ENCODE results near the gene FNDC3B.

The FNDC3B gene

DNA sequence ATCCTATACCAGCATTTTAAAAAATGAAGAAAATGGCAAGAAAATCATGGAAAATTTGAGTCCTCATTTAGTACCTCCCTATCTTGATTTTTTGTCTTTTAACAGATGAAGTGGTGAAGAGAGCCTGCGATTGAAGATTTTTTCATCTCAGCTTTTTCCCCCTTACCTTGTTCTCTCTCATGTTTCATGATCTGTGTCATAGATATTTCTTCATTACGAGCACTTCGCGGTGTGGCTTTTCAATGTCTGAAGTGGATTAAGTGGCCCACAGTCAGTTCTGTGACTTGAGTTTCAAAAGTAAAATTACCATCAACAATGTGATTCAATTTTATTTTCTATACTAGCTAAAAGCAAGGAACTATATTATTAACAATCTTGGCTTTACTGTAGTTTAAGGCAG lies 147.2 kb downstream of the FNDC3B start:
- no peak for DNase-seq (ENCODE audit: low read depth in 1 of 2, low spot score in 1 of 2)

DNA sequence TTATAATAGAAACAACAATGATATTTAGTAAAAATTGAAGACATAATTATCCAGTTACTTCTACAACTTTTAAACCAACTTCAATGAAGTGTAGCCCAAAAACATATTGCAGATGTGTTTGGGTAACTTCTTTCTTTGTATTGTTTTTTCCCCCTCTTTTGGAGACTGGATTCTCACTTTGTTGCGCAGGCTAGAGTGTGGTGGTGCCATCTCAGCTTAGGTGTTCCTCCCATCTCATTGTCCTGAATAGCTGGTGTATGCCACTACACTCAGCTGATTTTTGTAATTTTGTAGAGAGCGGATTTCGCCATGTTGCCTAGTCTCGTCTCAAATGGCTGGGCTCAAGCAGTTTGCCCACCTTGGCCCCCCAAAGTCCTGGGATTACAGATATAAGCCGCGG lies 148.1 kb downstream of the FNDC3B start:
- no peak for DNase-seq (ENCODE audit: low read depth in 1 of 2, low spot score in 1 of 2)

DNA sequence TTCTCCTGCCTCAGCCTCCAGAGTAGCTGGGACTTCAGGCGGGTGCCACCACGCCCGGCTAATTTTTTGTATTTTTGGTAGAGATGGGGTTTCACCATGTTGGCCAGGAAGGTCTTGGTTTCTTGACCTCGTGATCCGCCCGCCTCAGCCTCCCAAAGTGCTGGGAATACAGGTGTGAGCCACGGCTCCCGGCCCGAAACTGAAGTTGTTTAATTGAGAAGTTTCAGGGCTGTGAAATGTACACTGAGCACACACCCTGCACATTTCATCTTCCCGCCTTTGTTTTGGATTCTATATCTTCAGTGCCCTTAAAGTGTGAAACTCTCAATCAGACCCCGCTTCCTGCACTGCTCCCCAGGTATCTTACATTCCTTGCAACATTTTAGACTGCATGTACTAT lies 149.1 kb downstream of the FNDC3B start:
- no peak for DNase-seq (ENCODE audit: low read depth in 1 of 2, low spot score in 1 of 2)

DNA sequence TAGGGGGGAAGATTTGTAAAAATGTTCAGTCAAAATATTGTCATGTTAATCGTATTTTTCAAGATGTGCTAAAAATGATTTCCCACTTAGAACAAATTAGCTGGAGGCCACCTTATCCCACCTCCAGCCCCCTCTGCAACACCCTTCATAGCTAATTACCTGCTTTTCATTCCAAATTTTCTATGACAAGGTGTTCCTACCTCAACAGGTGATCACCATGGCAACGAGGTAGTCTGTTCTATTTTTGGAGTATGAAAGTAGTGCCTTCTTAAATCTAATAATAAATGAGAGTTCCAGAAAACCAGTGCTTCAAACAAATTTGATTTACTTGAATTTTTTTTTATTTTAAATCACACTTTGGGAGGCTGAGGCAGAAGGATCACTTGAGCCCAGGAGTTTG lies 149.8 kb downstream of the FNDC3B start:
- DNase-seq (ENCODE audit: low read depth in 1 of 2, low spot score in 1 of 2) = no peak

DNA sequence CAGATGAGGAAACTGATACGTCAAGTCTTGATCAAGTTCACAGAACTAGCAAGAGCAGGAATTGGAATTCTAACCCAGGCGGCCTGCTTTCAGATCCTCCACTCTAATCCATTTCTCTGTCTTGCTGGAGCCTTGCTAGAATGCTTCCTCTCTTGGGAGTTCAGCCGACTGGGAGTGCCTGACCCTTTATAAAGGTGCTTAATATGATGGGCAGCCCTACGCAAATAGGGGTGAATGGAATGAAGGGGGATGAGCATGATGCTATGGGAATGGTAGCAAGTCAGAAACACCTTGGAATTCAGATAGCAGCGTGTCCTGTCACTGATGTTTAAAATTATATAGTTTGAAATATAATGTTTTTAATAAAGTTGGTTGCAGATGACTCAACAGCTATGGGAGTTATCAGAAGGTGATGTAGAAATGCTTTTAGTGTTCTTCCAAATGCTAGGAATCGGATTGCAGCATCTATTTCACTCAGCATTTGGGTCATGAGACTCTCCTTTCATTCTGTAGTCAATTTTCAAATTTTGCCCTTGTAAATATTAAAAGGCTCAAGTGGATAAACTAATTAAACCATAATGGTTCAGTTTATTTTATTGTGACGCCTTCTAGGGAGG lies 150.7 kb downstream of the FNDC3B start:
- no peak for DNase-seq (ENCODE audit: low read depth in 1 of 2, low spot score in 1 of 2)

DNA sequence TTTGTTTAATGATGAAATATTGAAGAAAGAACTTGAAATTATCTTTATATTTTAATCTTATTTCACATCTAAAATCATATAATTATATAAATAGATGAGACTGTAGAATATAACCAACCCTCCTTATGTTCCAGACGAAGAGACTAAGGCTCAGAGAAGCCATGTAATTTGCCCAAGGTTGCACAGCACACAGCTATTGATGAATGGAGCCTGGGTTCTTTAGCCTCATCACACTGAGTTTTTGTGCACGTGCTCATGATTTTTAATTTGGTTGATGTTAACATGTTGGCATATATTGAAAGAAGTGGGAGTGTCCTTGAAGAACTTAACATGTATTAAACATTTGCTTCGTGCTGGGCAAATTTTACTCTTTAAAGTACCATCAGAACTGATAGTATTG lies 151.6 kb downstream of the FNDC3B start:
- DNase-seq (ENCODE audit: low read depth in 1 of 2, low spot score in 1 of 2) = no peak

DNA sequence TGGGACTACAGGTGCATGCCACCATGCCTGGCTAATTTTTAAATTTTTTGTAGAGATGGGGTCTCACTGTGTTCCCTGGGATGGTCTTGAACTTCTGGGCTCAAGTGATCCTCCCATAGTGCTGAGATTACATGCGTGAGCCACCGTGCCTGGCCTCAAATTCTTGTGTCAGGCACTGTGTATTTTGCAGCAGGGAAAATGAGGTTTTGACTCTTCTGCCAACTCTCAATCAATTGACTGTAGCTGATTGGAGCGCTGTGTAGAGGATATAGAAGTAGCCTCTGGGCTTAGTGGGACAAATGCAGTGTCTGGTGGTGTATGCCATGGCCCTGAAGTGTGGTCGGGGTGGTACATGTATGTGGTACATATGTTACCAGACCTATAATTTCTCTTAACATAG lies 152.3 kb downstream of the FNDC3B start:
- DNase-seq (ENCODE audit: low read depth in 1 of 2, low spot score in 1 of 2) = no peak

DNA sequence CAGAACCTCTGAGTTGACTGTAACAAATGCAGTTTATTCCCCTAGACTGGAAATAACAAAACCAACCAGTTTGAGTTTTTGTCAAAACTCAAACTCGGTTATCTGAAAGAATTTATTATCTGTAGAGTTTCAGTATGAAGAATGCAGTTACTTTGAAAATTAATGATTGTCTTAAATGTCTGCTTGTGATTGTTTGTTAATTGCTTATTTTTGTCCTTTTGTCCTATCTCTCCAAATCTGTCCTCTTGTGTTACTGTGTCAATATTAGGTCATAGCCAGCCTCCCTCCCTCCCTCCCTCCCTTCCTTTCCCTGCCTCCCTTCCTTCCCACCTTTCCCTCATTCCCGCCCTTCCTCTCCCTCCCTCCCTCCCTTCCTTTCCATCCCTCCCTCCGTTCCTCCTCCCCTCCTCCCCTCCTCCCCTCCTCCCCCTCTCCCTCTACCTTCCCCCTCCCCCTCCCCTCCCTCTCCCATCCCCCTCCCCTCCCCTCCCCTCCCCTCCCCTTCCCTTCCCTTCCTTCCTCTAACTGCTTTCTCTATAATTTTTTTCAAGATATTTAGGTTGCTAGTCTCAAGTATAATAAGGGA lies 153.5 kb downstream of the FNDC3B start:
- no peak for DNase-seq (ENCODE audit: low read depth in 1 of 2, low spot score in 1 of 2)

DNA sequence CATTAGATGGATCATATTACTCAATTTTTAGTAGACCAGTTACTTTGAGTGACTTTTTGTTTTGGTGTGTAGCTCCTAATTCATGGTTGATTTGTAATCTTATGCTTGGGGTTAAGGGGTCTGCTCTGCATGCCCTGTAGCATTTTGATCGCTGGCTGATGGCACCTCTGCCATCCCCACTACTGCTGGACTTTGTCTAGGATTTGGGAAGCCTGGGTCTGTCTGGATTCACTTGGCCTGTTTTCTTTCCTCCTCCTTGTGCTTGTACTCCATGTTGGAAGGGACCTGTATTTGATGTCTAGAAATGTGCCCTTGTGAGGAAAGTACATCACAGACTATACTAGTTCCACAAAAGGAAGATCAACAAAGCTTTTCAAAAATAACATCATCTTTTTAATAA lies 154.1 kb downstream of the FNDC3B start:
- no peak for DNase-seq (ENCODE audit: low read depth in 1 of 2, low spot score in 1 of 2)

DNA sequence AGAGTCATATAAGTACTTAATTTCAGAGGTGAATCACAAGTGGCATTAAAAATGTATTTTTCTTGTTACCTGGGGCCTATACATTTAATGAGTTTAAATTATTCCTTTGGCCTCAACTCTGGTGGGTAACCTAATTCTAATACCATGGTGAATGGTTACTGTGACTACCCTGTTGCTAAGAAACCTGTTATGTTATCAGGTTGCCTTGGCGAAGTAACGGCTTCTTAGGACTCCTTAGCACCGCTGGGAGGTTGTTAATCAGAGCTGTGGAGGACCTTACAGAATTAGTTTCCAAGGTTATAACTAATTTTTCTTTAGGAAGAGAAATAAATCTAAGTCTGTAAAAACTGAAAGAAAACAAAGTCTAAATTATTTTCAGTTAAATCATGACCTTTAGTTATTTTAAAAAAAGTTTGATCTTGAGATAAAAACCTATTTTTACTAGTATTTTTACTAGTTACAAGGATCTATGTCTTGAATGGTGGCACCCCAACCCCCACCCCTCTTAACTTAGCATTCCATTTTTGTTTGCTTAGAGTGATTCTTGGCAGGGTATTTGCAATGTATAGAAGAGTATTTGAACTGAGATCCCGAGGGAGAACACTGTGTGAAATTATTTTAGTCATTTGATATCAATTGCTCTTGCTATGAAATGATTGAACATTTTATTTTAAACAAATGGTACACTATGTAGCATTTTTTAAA lies 155.5 kb downstream of the FNDC3B start:
- no peak for DNase-seq (ENCODE audit: low read depth in 1 of 2, low spot score in 1 of 2)

DNA sequence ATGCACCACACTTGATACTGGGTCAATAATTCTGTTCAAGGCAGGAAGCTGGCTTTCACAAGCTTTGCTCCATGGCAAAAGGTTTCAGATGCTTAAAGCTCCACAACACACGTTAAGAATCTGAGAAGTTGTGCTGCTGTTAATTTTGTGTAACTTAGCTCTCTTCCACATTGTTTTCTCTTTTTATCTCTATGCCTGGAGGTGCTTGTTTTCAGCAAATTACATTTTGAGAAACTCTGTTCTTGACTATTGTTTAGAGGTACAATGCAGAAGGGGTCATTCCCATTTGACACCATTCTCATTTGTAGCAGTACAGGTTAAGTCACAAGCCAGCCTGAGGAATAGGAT lies 156.0 kb downstream of the FNDC3B start:
- DNase-seq (ENCODE audit: low read depth in 1 of 2, low spot score in 1 of 2) = no peak

DNA sequence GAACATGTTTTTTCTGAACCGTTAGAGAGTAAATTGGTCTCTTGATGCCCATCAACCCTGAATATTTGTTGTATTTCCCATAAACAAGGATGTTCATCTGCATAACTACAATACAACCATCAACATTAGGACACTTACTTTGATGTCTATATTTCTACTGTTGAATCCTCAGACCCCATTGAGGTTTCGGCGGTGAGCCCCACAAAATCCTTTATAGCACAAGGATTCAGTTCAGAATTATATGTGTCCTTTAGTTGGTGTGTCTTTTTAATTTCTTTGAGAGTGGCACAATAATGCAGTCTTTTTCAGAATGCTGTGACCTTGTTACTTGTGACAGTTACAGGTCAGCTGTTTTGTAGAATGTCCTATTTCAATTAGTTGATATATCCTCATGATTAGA lies 158.0 kb downstream of the FNDC3B start:
- DNase-seq (ENCODE audit: low read depth in 1 of 2, low spot score in 1 of 2) = no peak

DNA sequence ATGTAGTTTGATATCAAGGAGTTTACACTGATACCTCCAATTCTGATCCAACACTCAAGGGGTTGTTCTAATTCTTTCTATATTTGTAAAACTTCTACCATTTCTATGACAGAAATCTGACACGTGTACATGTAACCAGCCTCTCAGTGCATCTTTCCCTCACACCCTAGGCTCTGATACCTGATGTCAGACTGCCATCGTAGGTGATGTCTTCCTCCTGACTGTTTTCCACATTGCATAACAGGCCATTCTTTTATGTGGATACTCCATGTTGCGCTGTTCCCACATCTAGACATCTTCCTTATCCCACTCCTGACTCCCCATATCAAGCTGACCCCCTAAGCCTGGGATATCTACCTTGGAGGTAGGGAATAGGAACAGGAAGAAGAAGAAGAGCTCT lies 159.1 kb downstream of the FNDC3B start:
- DNase-seq (ENCODE audit: low read depth in 1 of 2, low spot score in 1 of 2) = no peak

DNA sequence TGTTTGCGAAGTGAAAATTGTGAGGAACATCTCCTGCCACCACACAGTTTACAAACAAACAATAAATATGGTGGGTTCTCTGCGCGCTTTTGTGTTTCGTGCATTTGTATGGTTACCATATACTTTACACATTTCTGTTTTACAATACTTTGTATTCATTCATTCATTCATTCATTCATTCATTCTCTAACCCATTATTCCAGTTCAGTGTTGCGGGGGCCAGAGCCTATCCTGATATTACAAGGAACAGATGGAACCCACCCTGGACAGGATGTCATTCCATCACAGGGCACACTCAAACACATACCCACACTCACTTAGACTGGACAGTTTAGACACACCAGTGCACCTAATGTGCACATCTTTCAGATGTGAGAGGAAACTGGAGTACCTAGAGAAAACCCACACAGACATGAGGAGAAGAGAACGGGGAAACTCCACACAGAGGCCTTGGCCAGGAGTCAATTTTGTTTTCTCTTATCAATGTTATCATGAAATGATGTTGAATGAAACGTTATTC lies 160.5 kb downstream of the FNDC3B start:
- DNase-seq (ENCODE audit: low read depth in 1 of 2, low spot score in 1 of 2) = no peak

DNA sequence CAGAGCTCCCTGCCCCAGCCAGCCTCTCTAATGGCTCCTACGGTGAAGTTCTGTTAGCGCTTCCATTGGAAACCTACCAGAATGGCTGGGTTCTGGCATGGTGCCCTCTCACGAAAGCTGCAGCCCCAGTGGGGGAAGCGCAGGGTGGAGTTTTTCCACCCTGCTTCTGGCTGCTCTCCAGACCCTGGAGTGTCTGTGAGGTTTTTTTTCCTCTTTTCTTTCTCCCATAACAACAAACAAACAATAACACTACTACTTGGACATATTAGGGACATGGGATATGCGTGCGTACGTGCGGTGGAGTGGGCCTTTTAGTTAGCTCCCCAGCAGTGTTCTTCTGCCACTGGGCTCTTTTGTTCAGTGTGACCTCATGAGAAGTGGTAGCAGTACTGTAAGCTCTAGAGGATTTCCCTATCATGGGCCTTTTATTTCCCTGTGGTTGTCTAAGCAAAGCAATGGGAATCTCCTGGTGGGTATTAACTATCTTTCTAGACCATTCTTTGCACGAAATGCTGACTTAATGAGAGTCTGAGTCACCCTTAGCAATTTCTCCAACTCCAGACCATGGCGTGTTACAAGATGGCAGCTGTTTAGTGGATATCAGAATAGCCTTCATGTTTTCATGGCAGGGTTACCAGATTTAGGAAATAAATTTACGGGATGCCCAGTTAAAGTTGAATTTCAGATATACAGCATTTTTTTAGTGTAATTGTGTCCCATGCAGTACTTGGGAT lies 161.9 kb downstream of the FNDC3B start:
- DNase-seq (ENCODE audit: low read depth in 1 of 2, low spot score in 1 of 2) = no peak

DNA sequence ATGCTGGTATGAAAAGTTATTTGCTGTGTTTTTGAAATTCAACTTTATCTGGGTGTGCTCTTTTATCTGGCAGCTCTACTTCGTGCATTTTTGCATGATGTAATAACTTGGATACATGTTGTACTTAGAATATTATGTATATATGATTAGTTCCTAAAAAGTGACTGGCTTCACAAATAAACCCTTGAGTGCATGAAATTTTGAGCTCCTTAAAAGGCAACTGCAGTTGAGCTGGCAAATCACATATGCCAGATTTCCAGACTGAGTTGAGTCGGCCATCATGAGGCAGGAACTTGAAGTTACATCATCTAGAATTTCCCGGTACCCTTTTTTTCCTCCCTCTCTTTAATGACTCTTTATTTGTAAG lies 162.5 kb downstream of the FNDC3B start:
- no peak for DNase-seq (ENCODE audit: low read depth in 1 of 2, low spot score in 1 of 2)

DNA sequence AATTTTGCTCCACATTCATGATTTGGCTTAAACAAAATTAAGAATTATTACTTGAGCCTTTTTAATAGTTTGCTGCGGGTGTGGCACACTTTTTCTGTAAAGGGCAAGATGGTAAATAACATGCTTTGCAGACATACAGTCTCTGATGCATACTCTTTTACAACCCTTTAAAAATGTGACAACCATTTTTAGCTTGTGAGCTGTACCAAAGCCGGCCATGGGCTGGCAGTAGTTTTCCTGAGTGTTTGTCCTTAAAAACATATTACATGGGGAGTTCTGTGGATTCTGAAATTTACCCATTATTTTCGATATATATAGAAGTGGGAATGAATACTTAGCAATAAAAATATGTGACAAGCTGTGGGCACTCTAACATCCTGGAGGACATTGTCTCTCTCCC lies 163.4 kb downstream of the FNDC3B start:
- DNase-seq (ENCODE audit: low read depth in 1 of 2, low spot score in 1 of 2) = no peak

DNA sequence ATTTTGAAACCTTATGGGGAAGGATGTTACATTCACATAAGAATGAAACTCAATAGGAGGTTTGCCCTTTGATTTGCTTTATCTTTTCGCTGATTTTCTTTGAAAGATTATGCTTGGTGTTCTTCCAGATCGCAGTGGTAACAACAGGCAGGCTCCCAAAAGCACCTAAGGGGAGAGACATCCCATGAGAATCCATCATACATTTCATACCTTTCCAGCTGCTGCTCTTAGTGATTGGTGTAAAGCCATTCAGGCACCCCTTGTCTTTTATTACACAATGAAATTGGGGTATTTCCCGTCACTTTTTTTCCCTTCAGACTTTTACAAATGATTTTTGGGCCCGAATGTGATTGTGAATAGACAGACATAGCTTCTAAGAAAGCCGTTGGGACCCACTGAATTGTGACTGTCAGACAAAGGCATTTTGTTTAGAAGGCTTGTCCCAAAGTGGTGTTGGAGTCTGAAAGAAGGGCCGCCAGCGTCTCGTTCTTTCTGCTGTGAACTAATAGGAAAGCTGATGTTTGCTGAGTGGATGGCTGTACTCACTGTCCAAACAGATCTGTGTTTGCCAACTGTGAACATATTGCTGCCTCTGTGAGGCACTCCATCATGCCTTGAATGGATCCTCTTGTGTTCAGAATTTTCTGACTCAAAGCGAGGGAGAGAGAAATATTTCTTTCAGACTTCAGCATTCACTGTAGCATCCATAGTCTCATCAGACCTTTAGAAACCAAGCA lies 164.3 kb downstream of the FNDC3B start:
- no peak for DNase-seq (ENCODE audit: low read depth in 1 of 2, low spot score in 1 of 2)

DNA sequence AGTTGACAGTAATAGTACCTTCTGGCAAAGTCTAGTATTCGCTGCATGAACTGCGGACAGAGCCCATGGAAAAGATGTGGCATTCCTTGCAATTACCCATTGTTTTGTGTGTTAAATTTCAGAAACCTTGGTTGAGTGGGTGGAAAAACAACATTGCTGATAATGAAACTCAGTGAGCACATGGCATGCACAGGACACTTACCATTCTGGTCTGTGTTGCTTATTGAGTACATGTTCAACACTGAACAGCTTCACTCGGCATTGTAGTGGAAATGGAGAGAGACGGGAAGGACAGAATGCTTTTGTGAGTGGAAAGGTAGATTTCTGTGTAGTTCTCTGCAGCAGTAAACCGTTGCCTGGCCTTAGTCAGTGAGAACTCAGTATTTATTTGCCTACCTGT lies 165.3 kb downstream of the FNDC3B start:
- no peak for DNase-seq (ENCODE audit: low read depth in 1 of 2, low spot score in 1 of 2)

DNA sequence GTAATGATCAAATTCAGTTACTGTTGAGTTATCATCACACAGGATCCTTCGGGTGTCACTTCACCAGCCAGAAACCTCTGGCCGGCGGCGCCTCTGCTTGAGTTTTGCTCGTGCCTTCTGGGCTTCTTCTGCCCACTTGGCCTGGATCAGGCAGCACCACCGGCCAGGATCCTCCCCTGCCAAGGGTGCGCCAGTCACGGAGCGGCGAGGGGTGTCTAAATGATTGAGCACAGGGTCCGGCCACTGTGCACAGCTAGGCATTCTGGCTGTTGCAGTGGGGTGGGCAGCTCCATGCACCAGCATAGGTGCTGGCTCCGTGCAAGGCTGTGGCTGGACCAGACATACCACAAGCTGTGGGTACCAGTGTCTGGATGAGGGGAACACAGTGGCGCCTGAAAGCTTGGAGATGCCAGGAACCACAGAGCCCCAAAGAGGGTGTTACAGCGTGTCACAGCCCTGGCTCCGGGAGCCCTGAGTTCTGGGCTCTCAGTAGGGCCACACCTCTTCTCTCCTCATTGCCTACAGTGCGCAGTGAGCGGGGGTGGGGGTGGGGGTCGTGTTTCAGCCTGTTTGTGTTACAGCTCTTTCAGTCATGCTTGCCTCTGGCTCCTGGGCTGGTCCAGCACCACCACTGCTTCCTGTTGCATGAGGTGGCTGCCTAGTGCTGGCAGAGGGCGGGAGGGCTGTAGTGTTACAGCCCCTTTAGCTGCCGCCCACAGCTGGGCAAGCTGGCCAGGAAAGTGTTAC lies 169.4 kb downstream of the FNDC3B start:
- no peak for DNase-seq (ENCODE audit: low read depth in 1 of 2, low spot score in 1 of 2)
